Smooth muscle cell (in vitro differentiated cells): ENCODE data around the gene UBASH3A. TPM values are rescaled to one million over a fixed set of nuclear protein-coding genes. Genes with fewer than 3 reads are reported as not detected.

Source experiments
- DNase-seq: peaks from one replicate; lab custom pipeline; 2025; ENCODE audit not compliant: unreplicated experiment; lab: John Stamatoyannopoulos, UW
- H2AFZ ChIP-seq: fragments of 200-600 bp; sonication (generic); 2 replicates; pipeline ENCODE4 v1.6.0; 2016; ENCODE audit warnings: antibody characterized with exemption, low read depth, mild to moderate bottlenecking
- H3F3A ChIP-seq: fragments of 200-600 bp; sonication (generic); 2 replicates; pipeline ENCODE4 v1.6.0; 2017; ENCODE audit warnings: antibody characterized with exemption, low read depth
- H3K27ac ChIP-seq: fragments of 200-600 bp; sonication (generic); 2 replicates; pipeline ENCODE4 v1.5.1; 2016; ENCODE audit warnings: low read depth, mild to moderate bottlenecking
- H3K27me3 ChIP-seq: fragments of 200-600 bp; sonication (generic); 2 replicates; pipeline ENCODE4 v1.6.1; 2016; ENCODE audit warnings: low read depth, mild to moderate bottlenecking
- H3K36me3 ChIP-seq: fragments of 200-600 bp; sonication (generic); 2 replicates; pipeline ENCODE4 v1.5.1; 2016; ENCODE audit warnings: low read depth
- H3K4me1 ChIP-seq: fragments of 200-600 bp; sonication (generic); 2 replicates; pipeline ENCODE4 v1.5.1; 2016; ENCODE audit warnings: low read depth
- H3K4me2 ChIP-seq: fragments of 200-600 bp; sonication (generic); 2 replicates; pipeline ENCODE4 v1.6.0; 2016; ENCODE audit warnings: mild to moderate bottlenecking
- H3K4me3 ChIP-seq: fragments of 200-600 bp; sonication (generic); 2 replicates; pipeline ENCODE4 v1.5.1; 2016; ENCODE audit warnings: mild to moderate bottlenecking
- H3K79me2 ChIP-seq: fragments of 200-600 bp; sonication (generic); 2 replicates; pipeline ENCODE4 v1.6.0; 2016; ENCODE audit warnings: low read depth, mild to moderate bottlenecking
- H3K9ac ChIP-seq: fragments of 200-600 bp; sonication (generic); 2 replicates; pipeline ENCODE4 v1.6.0; 2016; ENCODE audit warnings: low read depth
- H3K9me3 ChIP-seq: fragments of 200-600 bp; sonication (generic); replicated peaks from 2 replicates; pipeline ENCODE4 v1.5.1; 2016; ENCODE audit warnings: low read depth
- H4K20me1 ChIP-seq: fragments of 200-600 bp; sonication (generic); 2 replicates; pipeline ENCODE4 v1.6.0; 2016; ENCODE audit warnings: low read depth
- WGBS: methylation state at CpG from one replicate; pipeline ENCODE4 v1.1.7; 2016; ENCODE audit warnings: low lambda C conversion rate; 5-methylcytosine and 5-hydroxymethylcytosine counted together
- polyA plus RNA-seq: library from polyadenylated mRNA; unstranded; fragments of >200 nt; fragmentation: Nextera tagmentation; extraction: Ambion mirVana; gene quantifications from 2 replicates; pipeline ENCODE4 v1.2.1, GENCODE V29; 2016
- total RNA-seq: library from RNA; depleted of rRNA; stranded (reverse); fragments of >200 nt; gene quantifications from 2 replicates; pipeline ENCODE4 v1.2.3, GENCODE V29; 2014
- TF ChIP-seq, protein P1 (sequence below): fragments of 200-600 bp; sonication (generic); IDR thresholded peaks from 2 replicates; pipeline ENCODE4 v1.5.1; 2017; ENCODE audit warnings: borderline replicate concordance, mild to moderate bottlenecking, antibody characterized with exemption; ENCODE audit not compliant: insufficient read depth, poor library complexity, severe bottlenecking

UBASH3A gene
- total and polyA plus RNA-seq, 2 experiments from 2014 or later, result not detected

GRCh38 chr21:42423685-42424084 is 20.0 kb downstream of the UBASH3A start:
- no peak overlapping the region for H2AFZ ChIP-seq
- no peaks in the 10 kb centered on the region for H3K4me1 ChIP-seq
- no peaks in the 10 kb centered on the region for H3K36me3 ChIP-seq
- no peak overlapping the region for H3K4me3 ChIP-seq
- no peaks in the 10 kb centered on the region for H3F3A ChIP-seq
- no peak overlapping the region for H3K27ac ChIP-seq
- H3K79me2 ChIP-seq, result no peaks in the 10 kb centered on the region
- no peak for DNase-seq
- H3K4me2 ChIP-seq, result no peak overlapping the region
- H4K20me1 ChIP-seq, result no peaks in the 10 kb centered on the region
- WGBS, result 81% methylated on average over 2 of the region's 2 CpGs
- no peak overlapping the region for H3K9ac ChIP-seq
- H3K27me3 ChIP-seq, result peaks cover 30% of the 10 kb centered on the region
- TF ChIP-seq, protein P1, sequence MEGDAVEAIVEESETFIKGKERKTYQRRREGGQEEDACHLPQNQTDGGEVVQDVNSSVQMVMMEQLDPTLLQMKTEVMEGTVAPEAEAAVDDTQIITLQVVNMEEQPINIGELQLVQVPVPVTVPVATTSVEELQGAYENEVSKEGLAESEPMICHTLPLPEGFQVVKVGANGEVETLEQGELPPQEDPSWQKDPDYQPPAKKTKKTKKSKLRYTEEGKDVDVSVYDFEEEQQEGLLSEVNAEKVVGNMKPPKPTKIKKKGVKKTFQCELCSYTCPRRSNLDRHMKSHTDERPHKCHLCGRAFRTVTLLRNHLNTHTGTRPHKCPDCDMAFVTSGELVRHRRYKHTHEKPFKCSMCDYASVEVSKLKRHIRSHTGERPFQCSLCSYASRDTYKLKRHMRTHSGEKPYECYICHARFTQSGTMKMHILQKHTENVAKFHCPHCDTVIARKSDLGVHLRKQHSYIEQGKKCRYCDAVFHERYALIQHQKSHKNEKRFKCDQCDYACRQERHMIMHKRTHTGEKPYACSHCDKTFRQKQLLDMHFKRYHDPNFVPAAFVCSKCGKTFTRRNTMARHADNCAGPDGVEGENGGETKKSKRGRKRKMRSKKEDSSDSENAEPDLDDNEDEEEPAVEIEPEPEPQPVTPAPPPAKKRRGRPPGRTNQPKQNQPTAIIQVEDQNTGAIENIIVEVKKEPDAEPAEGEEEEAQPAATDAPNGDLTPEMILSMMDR, result no peak
- H3K9me3 ChIP-seq, result no peaks in the 10 kb centered on the region

GRCh38 chr21:42424914-42425541 is 21.3 kb downstream of the UBASH3A start:
- Histone ChIP-seq H3K36me3 (no peaks in the 10 kb centered on the region), H3K9me3 (no peaks in the 10 kb centered on the region), H3F3A (no peaks in the 10 kb centered on the region), H3K27ac (no peak overlapping the region), H3K4me1 (no peaks in the 10 kb centered on the region), H3K27me3 (peaks cover 21% of the 10 kb centered on the region), H4K20me1 (no peaks in the 10 kb centered on the region), H3K4me2 (no peak overlapping the region), H2AFZ (no peak overlapping the region), H3K79me2 (no peaks in the 10 kb centered on the region), H3K4me3 (no peak overlapping the region), H3K9ac (no peak overlapping the region)
- 82% methylated on average over 12 of the region's 12 CpGs for WGBS
- TF ChIP-seq, protein P1, result no peak
- DNase-seq, result no peak

GRCh38 chr21:42425591-42425990 is 21.9 kb downstream of the UBASH3A start:
- no peaks in the 10 kb centered on the region for H3K79me2 ChIP-seq
- no peaks in the 10 kb centered on the region for H3K4me1 ChIP-seq
- no peaks in the 10 kb centered on the region for H4K20me1 ChIP-seq
- peaks cover 21% of the 10 kb centered on the region for H3K27me3 ChIP-seq
- no peak overlapping the region for H3K4me2 ChIP-seq
- no peak overlapping the region for H3K9ac ChIP-seq
- no peak overlapping the region for H2AFZ ChIP-seq
- H3K27ac ChIP-seq, result no peak overlapping the region
- 89% methylated on average over 4 of the region's 4 CpGs for WGBS
- TF ChIP-seq, protein P1, result no peak
- no peak for DNase-seq
- H3K9me3 ChIP-seq, result no peaks in the 10 kb centered on the region
- H3F3A ChIP-seq, result no peaks in the 10 kb centered on the region
- H3K4me3 ChIP-seq, result no peak overlapping the region
- no peaks in the 10 kb centered on the region for H3K36me3 ChIP-seq

DNA sequence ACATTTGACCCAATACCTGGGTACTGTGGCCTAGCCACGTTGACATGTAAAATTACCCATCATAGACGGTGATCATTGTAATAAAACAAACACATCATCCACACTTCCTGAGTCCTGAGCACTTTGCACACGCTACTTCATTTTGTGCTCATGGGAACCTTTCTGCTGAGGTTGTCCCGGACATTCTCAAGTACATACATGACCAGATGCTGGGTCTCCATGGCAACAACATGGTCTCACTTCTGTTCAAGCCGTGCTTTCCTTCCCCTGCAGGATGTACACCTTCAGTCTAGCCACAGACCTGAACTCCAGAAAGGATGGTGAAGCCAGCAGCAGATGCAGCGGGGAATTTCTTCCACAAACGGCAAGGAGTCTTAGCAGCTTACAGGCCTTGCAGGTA is 22.7 kb downstream of the UBASH3A start:
- Histone ChIP-seq H3K27ac (no peak overlapping the region), H3K4me2 (no peak overlapping the region), H4K20me1 (no peaks in the 10 kb centered on the region), H3K9me3 (no peaks in the 10 kb centered on the region), H3K4me3 (no peak overlapping the region), H3K9ac (no peak overlapping the region), H3K27me3 (peaks cover 21% of the 10 kb centered on the region), H2AFZ (no peak overlapping the region), H3F3A (no peaks in the 10 kb centered on the region), H3K36me3 (no peaks in the 10 kb centered on the region), H3K4me1 (no peaks in the 10 kb centered on the region), H3K79me2 (no peaks in the 10 kb centered on the region)
- no peak for DNase-seq
- WGBS, result 83% methylated on average over 7 of the region's 7 CpGs
- TF ChIP-seq, protein P1, result no peak
